ENCODE data around the gene TK2. TPM values are rescaled to one million over a fixed set of nuclear protein-coding genes. Genes with fewer than 3 reads are reported as not detected.
"Not testable (repeated sequence)": the region's sequence is repeated elsewhere in the genome, so short reads cannot be mapped to it uniquely, and the experiment has no call there.

TK2 gene
- total and polyA plus RNA-seq, 3 experiments from 2014 or later, result 5.6 to 10.4 (median 5.6) TPM

DNA sequence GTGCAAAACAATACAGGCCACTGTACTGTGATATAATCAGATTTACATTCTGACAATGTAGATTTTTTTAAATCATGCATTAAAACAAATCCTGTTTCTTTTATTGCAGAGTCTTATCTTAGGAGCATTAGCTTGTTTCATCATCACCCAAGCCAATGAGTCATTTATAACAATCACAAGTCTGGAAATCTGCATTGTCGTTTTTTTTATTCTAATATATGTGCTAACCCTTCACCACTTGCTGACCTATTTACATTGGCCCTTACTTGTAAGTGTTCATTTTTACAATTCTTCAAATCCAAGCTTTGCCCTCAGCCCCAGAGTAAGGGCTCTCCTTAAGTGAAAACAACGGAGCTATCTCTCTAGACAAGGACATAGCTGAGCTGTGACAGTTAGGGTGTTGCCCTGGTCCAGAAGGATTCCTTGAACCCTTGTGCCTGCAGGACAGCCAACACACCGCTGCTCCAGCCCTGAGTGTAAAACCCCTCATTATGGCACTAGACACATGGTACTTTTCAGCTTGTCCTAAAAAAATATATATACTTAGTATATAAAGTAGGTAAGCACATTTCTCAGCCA, 20.0 kb upstream of the TK2 start:
- H3K4me1 ChIP-seq (ENCODE audit: insufficient read depth, low read length), result no peaks in the 10 kb centered on the region
- ChIA-PET POLR2A (interaction anchor here (0.5 to 0.8 kb wide), 3 partner anchors 10 to 1968 kb away, joined by 3 read pairs; partner anchors contain the start of gene CMTM2), CTCF (interaction anchor here (0.8 to 1.9 kb wide), 4 partner anchors 9 to 165 kb away, joined by 3 to 5 read pairs (median 4); partner anchors contain the start of genes CKLF and CMTM2)
- peaks cover 11 to 58% (median 37%) of the 10 kb centered on the region in 3 donors for H3K4me1 Mint-ChIP-seq
- no peaks in the 10 kb centered on the region for H3K9me3 Mint-ChIP-seq
- H3K27me3 ChIP-seq (ENCODE audit: insufficient read depth, low read length, poor library complexity, severe bottlenecking), result no peaks in the 10 kb centered on the region
- peak overlapping the region in 7 of 8 donors; percentile 15 to 87 (median 34) for H3K27ac Mint-ChIP-seq
- H3K36me3 Mint-ChIP-seq, result peaks cover 4 to 40% (median 11%) of the 10 kb centered on the region in 3 donors
- H3K27ac ChIP-seq (ENCODE audit: low read depth, low read length), result no peak overlapping the region
- H3K27me3 Mint-ChIP-seq, result no peaks in the 10 kb centered on the region
- H3K4me3 Mint-ChIP-seq, result no peak overlapping the region
- no peak for DNase-seq
- peaks cover 3% of the 10 kb centered on the region for H3K36me3 ChIP-seq (ENCODE audit: insufficient read depth, low read length)
- H3K9me3 ChIP-seq (ENCODE audit: low read length), result no peaks in the 10 kb centered on the region
- H3K4me3 ChIP-seq (ENCODE audit: low read length), result no peak overlapping the region

DNA sequence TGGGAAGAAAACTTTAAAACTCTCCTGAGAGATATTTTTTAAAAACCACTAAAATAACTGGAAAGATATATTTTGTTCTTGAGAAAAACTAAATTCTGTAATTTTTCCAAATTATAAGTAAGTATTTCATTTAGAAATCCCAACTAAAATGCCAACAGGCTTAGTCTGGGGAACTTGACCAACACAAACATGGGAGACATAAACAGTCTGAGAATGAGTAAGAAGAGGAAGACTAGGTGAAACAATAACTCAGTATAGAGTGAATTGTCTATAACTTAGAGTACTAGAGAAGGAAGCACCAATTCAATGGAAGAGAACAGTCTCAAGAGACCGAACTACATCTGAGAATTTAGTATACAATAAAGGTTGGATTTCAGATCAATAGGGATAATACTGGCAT, 19.2 kb upstream of the TK2 start:
- Mint-ChIP-seq H3K27ac (peak overlapping the region in 5 of 8 donors; percentile 14 to 87 (median 35)), H3K4me1 (peaks cover 13 to 54% (median 41%) of the 10 kb centered on the region in 3 donors), H3K9me3 (no peaks in the 10 kb centered on the region), H3K27me3 (no peaks in the 10 kb centered on the region), H3K4me3 (no peak overlapping the region), H3K36me3 (peaks cover 4 to 44% (median 11%) of the 10 kb centered on the region in 3 donors)
- H3K27ac ChIP-seq (ENCODE audit: low read depth, low read length), result no peak overlapping the region
- no peaks in the 10 kb centered on the region for H3K4me1 ChIP-seq (ENCODE audit: insufficient read depth, low read length)
- no peak overlapping the region for H3K4me3 ChIP-seq (ENCODE audit: low read length)
- no peaks in the 10 kb centered on the region for H3K9me3 ChIP-seq (ENCODE audit: low read length)
- POLR2A ChIA-PET, result interaction anchor here (0.8 kb wide), 1 partner anchor 35 kb away, joined by 3 read pairs; no protein-coding TSS in a partner anchor
- DNase-seq, result no peak
- no peaks in the 10 kb centered on the region for H3K27me3 ChIP-seq (ENCODE audit: insufficient read depth, low read length, poor library complexity, severe bottlenecking)
- peaks cover 7% of the 10 kb centered on the region for H3K36me3 ChIP-seq (ENCODE audit: insufficient read depth, low read length)
- CTCF ChIA-PET, result interaction anchor here (0.8 to 1.4 kb wide), 2 partner anchors 10 to 164 kb away, joined by 3 to 5 read pairs; partner anchors contain the start of gene CMTM2

DNA sequence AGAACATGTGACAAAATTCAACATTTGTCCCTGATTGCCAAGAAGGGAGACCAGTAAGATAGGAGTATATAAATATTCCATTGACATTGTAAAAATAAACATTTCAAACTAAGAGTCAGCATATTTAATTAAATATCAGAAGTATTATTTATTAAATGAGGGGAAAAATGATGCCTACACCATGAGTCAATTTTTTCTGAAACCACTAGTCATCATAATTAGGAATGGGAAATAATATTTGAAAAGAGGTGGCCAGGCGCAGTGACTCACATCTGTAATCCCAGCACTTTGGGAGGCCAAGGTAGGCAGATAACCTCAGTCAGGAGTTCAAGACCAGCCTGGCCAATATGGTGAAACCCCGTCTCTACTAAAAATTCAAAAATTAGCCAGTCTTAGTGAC, 18.4 kb upstream of the TK2 start:
- H3K9me3 Mint-ChIP-seq, result no peaks in the 10 kb centered on the region
- ChIA-PET POLR2A (no interaction called here), CTCF (no interaction called here)

GRCh38 chr16:66567270-66567669, 17.3 kb upstream of the TK2 start:
- POLR2A ChIA-PET, result not testable (repeated sequence)

More for the DNA sequence above, 18.4 kb upstream of the TK2 start:
- Mint-ChIP-seq H3K27me3 (no peaks in the 10 kb centered on the region), H3K4me1 (peaks cover 18 to 61% (median 49%) of the 10 kb centered on the region in 3 donors), H3K36me3 (peaks cover 4 to 51% (median 13%) of the 10 kb centered on the region in 3 donors), H3K27ac (no peak overlapping the region), H3K4me3 (no peak overlapping the region)
- Histone ChIP-seq H3K27me3 (ENCODE audit: insufficient read depth, low read length, poor library complexity, severe bottlenecking) (no peaks in the 10 kb centered on the region), H3K9me3 (ENCODE audit: low read length) (no peaks in the 10 kb centered on the region), H3K36me3 (ENCODE audit: insufficient read depth, low read length) (peaks cover 12% of the 10 kb centered on the region), H3K4me3 (ENCODE audit: low read length) (no peak overlapping the region), H3K4me1 (ENCODE audit: insufficient read depth, low read length) (peaks cover 3% of the 10 kb centered on the region), H3K27ac (ENCODE audit: low read depth, low read length) (no peak overlapping the region)
- DNase-seq, result no peak

GRCh38 chr16:66566051-66566901, 16.4 kb upstream of the TK2 start, which contains the start of gene CMTM1:
Gene CMTM1 (plus strand): TSS chr16:66566439. CDS start chr16:66566514, 75 bp downstream.
- no peaks in the 10 kb centered on the region for H3K9me3 ChIP-seq (ENCODE audit: low read length)
- peaks cover 4 to 58% (median 14%) of the 10 kb centered on the region in 3 donors for H3K36me3 Mint-ChIP-seq
- ChIA-PET CTCF (no interaction called here), POLR2A (interaction anchor here (0.7 to 1.0 kb wide), 2 partner anchors 13 to 52 kb away, joined by 3 to 4 read pairs; no protein-coding TSS in a partner anchor)
- no peak within 1 kb of the TSS for H3K4me3 ChIP-seq (ENCODE audit: low read length)
- no peaks in the 10 kb centered on the region for H3K27me3 Mint-ChIP-seq
- H3K36me3 ChIP-seq (ENCODE audit: insufficient read depth, low read length), result peaks cover 12% of the 10 kb centered on the region
- H3K27me3 ChIP-seq (ENCODE audit: insufficient read depth, low read length, poor library complexity, severe bottlenecking), result no peaks in the 10 kb centered on the region
- H3K27ac ChIP-seq (ENCODE audit: low read depth, low read length), result no peak within 1 kb of the TSS
- H3K27ac Mint-ChIP-seq, result peak within 1 kb of the TSS in 6 of 8 donors; percentile 17 to 89 (median 62)
- peak within 1 kb of the TSS in 1 of 7 donors; percentile 40 for H3K4me3 Mint-ChIP-seq
- peaks cover 24% of the 10 kb centered on the region for H3K4me1 ChIP-seq (ENCODE audit: insufficient read depth, low read length)
- H3K4me1 Mint-ChIP-seq, result peaks cover 36 to 66% (median 58%) of the 10 kb centered on the region in 3 donors
- no peak for DNase-seq
- no peaks in the 10 kb centered on the region for H3K9me3 Mint-ChIP-seq

More at GRCh38 chr16:66567270-66567669, 17.3 kb upstream of the TK2 start:
- DNase-seq; H3K27me3 Mint-ChIP-seq; CTCF ChIA-PET; H3K27ac ChIP-seq (ENCODE audit: low read depth, low read length); H3K9me3 Mint-ChIP-seq; H3K4me3 Mint-ChIP-seq; H3K4me3 ChIP-seq (ENCODE audit: low read length); H3K9me3 ChIP-seq (ENCODE audit: low read length); H3K27me3 ChIP-seq (ENCODE audit: insufficient read depth, low read length, poor library complexity, severe bottlenecking): not testable (repeated sequence)
- Mint-ChIP-seq H3K4me1 (peaks cover 28 to 64% (median 57%) of the 10 kb centered on the region in 3 donors), H3K27ac (peak overlapping the region in 2 of 8 donors; percentile 43 to 44), H3K36me3 (peaks cover 4 to 53% (median 13%) of the 10 kb centered on the region in 3 donors)
- H3K36me3 ChIP-seq (ENCODE audit: insufficient read depth, low read length), result peaks cover 12% of the 10 kb centered on the region
- peaks cover 14% of the 10 kb centered on the region for H3K4me1 ChIP-seq (ENCODE audit: insufficient read depth, low read length)

DNA sequence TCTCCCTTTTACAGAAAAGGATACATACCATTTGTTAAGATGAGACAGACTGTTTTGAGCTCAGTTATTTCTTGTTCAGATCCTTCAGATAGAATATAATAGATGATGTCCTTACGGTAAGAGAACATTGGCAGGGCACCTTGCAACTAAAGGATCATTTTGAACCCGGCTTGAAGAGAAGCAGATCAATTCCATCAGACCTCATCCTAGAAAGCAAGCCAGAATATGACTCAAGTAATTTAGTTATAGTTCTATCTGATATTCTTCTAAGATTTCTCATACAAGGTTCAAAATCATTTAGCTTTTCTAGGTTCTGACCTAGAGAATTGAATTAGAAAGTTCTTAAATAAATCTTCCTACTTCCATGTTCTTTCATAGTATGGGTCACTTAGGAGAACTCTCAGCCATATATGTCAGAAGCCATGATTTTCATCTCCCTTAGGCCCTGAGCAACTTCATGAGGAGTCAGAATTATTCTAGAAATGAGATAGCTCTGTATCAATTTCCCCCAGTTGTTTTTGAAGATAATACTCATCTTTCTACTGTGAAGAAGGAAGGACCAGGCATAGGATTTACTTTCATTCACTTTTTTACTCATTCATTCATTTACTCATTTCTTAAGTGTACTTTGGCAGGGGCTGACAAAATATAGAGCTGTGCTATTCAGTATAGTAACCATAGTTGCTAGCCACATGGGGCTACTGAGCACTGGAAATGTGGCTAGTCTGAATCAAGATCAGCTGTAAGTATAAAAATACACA, 13.8 kb upstream of the TK2 start:
- H3K27ac ChIP-seq (ENCODE audit: low read depth, low read length), result no peak overlapping the region
- peaks cover 58 to 70% (median 64%) of the 10 kb centered on the region in 3 donors for H3K4me1 Mint-ChIP-seq
- peak overlapping the region in 7 of 8 donors; percentile 13 to 91 (median 85) for H3K27ac Mint-ChIP-seq
- peaks cover 4 to 64% (median 16%) of the 10 kb centered on the region in 3 donors for H3K36me3 Mint-ChIP-seq
- H3K9me3 ChIP-seq (ENCODE audit: low read length), result no peaks in the 10 kb centered on the region
- H3K4me1 ChIP-seq (ENCODE audit: insufficient read depth, low read length), result peaks cover 38% of the 10 kb centered on the region
- no peak for DNase-seq
- POLR2A ChIA-PET, result interaction anchor here (0.9 to 1.7 kb wide), 3 partner anchors 11 to 42 kb away, joined by 4 read pairs; partner anchors contain the start of gene CKLF
- H3K27me3 Mint-ChIP-seq, result no peaks in the 10 kb centered on the region
- CTCF ChIA-PET, result interaction anchor here (0.7 to 3.5 kb wide), 18 partner anchors 9 to 188 kb away, joined by 3 to 33 read pairs (median 6); partner anchors contain the start of genes CKLF, CMTM2 and CMTM3
- H3K27me3 ChIP-seq (ENCODE audit: insufficient read depth, low read length, poor library complexity, severe bottlenecking), result no peaks in the 10 kb centered on the region
- no peak overlapping the region for H3K4me3 ChIP-seq (ENCODE audit: low read length)
- peaks cover 12% of the 10 kb centered on the region for H3K36me3 ChIP-seq (ENCODE audit: insufficient read depth, low read length)
- no peaks in the 10 kb centered on the region for H3K9me3 Mint-ChIP-seq
- H3K4me3 Mint-ChIP-seq, result no peak overlapping the region

- no peaks in the 10 kb centered on the region for H3K9me3 Mint-ChIP-seq
- peaks cover 4 to 71% (median 16%) of the 10 kb centered on the region in 3 donors for H3K36me3 Mint-ChIP-seq
- H3K4me3 Mint-ChIP-seq, result peak overlapping the region; percentile 12 to 71 (median 60)
- no peaks in the 10 kb centered on the region for H3K27me3 Mint-ChIP-seq
- H3K27me3 ChIP-seq (ENCODE audit: insufficient read depth, low read length, poor library complexity, severe bottlenecking), result no peaks in the 10 kb centered on the region
- no peak overlapping the region for H3K4me3 ChIP-seq (ENCODE audit: low read length)
- H3K36me3 ChIP-seq (ENCODE audit: insufficient read depth, low read length), result peaks cover 12% of the 10 kb centered on the region
- ChIA-PET POLR2A (interaction anchor here (1.3 to 1.7 kb wide), 2 partner anchors 10 to 26 kb away, joined by 4 read pairs; partner anchors contain the start of gene CKLF), CTCF (interaction anchor here (0.6 to 3.5 kb wide), 21 partner anchors 9 to 189 kb away, joined by 3 to 33 read pairs (median 5); partner anchors contain the start of genes CKLF, CMTM2 and CMTM3)
- DNase-seq, result no peak
- H3K4me1 ChIP-seq (ENCODE audit: insufficient read depth, low read length), result peaks cover 38% of the 10 kb centered on the region
- H3K27ac ChIP-seq (ENCODE audit: low read depth, low read length), result no peak overlapping the region
- peak overlapping the region; percentile 13 to 91 (median 74) for H3K27ac Mint-ChIP-seq
- peaks cover 65 to 77% (median 72%) of the 10 kb centered on the region in 3 donors for H3K4me1 Mint-ChIP-seq
- H3K9me3 ChIP-seq (ENCODE audit: low read length), result no peaks in the 10 kb centered on the region
These were observed 13.1 kb upstream of the TK2 start for GRCh38 chr16:66562986-66563385.
